GM18519 (cell line): Measurements from ENCODE around the gene IGF1R.

Experiments used
- ATAC-seq: cut with Tn5 transposase; IDR thresholded peaks from one replicate; pipeline ENCODE4 v1.9.1; 2021; ENCODE audit warnings: mild to moderate bottlenecking, moderate library complexity; ENCODE audit not compliant: unreplicated experiment, low FRiP score

Gene IGF1R

GRCh38 chr15:98647026-98647773 lies 1.1 kb upstream of the IGF1R start:
- peak; percentile 33 for ATAC-seq

- peak; percentile 10 for ATAC-seq
These were observed 524 bp downstream of the IGF1R start for GRCh38 chr15:98648654-98649471.

- no peak for ATAC-seq
These were observed 1.4 kb downstream of the IGF1R start for GRCh38 chr15:98649472-98650416.

- no peak for ATAC-seq
These were observed 2.2 kb downstream of the IGF1R start for GRCh38 chr15:98650417-98651035.

- no peak for ATAC-seq
These were observed 2.7 kb downstream of the IGF1R start for GRCh38 chr15:98651036-98651481.

GRCh38 chr15:98651581-98652220 lies 3.4 kb downstream of the IGF1R start:
- ATAC-seq, result no peak

- no peak for ATAC-seq
These were observed 5.3 kb downstream of the IGF1R start for GRCh38 chr15:98653686-98654085.

- ATAC-seq, result no peak
These were observed 6.5 kb downstream of the IGF1R start for GRCh38 chr15:98654790-98655360.

- ATAC-seq, result no peak
These were observed 7.4 kb downstream of the IGF1R start for GRCh38 chr15:98655732-98656131.

- no peak for ATAC-seq
These were observed 9.4 kb downstream of the IGF1R start for GRCh38 chr15:98657721-98658120.

- ATAC-seq, result peak; percentile 87
These were observed 10.7 kb downstream of the IGF1R start for GRCh38 chr15:98658831-98659699.

GRCh38 chr15:98660055-98660454 lies 11.7 kb downstream of the IGF1R start:
- no peak for ATAC-seq

- ATAC-seq, result no peak
These were observed 14.7 kb downstream of the IGF1R start for GRCh38 chr15:98663045-98663444.

GRCh38 chr15:98663606-98664005 lies 15.3 kb downstream of the IGF1R start:
- ATAC-seq, result no peak

GRCh38 chr15:98666441-98666840 lies 18.1 kb downstream of the IGF1R start:
- no peak for ATAC-seq

GRCh38 chr15:98666841-98667240 lies 18.5 kb downstream of the IGF1R start:
- no peak for ATAC-seq

- no peak for ATAC-seq
These were observed 19.3 kb downstream of the IGF1R start for GRCh38 chr15:98667521-98668179.
